Measurements from ENCODE around the gene TANK. TPM values are rescaled to one million over a fixed set of nuclear protein-coding genes. Genes with fewer than 3 reads are reported as not detected.
"Not testable (repeated sequence)": the region's sequence is repeated elsewhere in the genome, so short reads cannot be mapped to it uniquely, and the experiment has no call there.

The TANK gene
- total RNA-seq, 1 donor from 2014 or later = 252 TPM

DNA sequence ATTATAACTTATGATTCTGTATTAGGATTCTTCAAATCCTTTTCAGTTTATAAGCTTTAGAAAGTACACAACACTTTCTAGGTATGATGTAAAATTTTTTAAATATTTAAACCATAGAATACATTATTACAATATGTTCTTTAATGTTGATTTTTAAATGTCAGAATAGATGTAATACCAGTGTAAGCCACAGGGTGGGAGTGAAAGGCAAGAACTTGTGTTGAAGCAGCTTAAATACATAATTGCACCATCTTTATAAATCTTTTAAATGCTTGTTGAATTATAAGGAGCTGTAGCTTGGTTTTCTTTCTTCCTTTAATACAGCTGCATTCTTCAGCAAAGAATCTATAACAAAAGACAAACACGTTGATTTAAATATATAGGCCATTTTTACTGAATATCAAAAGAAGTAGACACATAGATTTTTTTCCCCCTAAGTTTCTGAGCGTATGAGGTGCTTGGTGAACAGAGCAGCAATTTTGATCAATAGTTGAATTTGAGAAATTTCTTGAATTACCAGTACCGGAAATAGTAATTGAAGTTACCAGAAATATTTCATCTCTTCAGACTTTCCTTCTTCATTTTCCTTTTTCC is 63.0 kb downstream of the TANK start:
- no peak for DNase-seq (ENCODE audit: extremely low read depth, low read depth, low spot score)

GRCh38 chr2:161228511-161229240 is 68.4 kb downstream of the TANK start:
- no peak for DNase-seq (ENCODE audit: extremely low read depth, low read depth, low spot score)

- DNase-seq (ENCODE audit: extremely low read depth, low read depth, low spot score) = no peak
Measured at GRCh38 chr2:161230959-161231358, 70.7 kb downstream of the TANK start.

GRCh38 chr2:161232571-161232970 is 72.3 kb downstream of the TANK start:
- no peak for DNase-seq (ENCODE audit: extremely low read depth, low read depth, low spot score)

DNA sequence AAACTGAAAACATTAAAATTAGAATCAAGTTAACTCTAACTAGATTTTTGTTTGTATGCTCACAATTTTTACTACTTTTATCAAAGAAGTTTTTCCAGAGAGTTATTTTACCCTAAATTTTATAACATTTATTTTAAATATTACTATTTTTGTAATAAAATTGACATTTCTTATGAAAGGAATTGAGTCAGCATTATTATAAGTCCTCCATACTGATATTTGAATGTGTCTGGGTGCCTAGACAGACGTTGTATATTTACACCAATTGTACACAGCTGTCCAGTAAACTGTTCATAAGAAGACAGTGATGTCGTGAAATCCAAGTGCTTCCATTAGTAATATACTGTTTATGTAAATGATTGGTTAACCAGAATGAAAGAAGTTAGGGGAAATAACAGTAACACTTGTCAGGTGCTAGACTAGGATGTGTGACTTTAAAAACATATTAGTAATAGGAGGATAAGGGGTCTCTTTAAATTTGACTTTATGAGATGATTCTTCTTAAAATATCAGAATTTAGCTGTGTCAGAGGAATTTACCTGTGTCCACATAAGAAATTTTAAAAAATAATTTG is 73.7 kb downstream of the TANK start:
- DNase-seq (ENCODE audit: extremely low read depth, low read depth, low spot score) = no peak

DNA sequence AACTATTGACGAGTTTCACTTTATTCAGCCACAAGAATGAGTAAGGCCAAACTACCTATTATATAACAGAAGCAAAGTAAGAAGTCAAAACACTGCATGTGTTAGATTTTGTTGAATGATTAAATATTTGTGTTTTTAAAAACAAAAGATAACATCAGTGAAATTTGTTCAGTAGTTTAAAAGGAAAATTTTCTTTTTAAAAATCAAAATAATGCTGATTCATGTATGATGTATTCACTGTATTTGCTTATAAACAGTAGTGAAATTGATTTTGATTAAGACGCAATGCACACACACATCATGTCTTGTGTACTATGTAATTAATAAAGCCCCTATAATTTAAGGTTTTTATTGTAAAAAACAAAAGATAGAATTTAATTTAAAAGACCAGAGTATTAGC is 74.4 kb downstream of the TANK start:
- no peak for DNase-seq (ENCODE audit: extremely low read depth, low read depth, low spot score)

- no peak for DNase-seq (ENCODE audit: extremely low read depth, low read depth, low spot score)
Measured at GRCh38 chr2:161237392-161238264, 77.4 kb downstream of the TANK start.

GRCh38 chr2:161238265-161238559 is 78.0 kb downstream of the TANK start:
- DNase-seq (ENCODE audit: extremely low read depth, low read depth, low spot score) = no peak

GRCh38 chr2:161238560-161239325 is 78.5 kb downstream of the TANK start:
- DNase-seq (ENCODE audit: extremely low read depth, low read depth, low spot score) = no peak

- no peak for DNase-seq (ENCODE audit: extremely low read depth, low read depth, low spot score)
Measured at GRCh38 chr2:161239326-161240109, 79.3 kb downstream of the TANK start.

GRCh38 chr2:161241894-161242293 is 81.7 kb downstream of the TANK start:
- DNase-seq (ENCODE audit: extremely low read depth, low read depth, low spot score) = no peak

DNA sequence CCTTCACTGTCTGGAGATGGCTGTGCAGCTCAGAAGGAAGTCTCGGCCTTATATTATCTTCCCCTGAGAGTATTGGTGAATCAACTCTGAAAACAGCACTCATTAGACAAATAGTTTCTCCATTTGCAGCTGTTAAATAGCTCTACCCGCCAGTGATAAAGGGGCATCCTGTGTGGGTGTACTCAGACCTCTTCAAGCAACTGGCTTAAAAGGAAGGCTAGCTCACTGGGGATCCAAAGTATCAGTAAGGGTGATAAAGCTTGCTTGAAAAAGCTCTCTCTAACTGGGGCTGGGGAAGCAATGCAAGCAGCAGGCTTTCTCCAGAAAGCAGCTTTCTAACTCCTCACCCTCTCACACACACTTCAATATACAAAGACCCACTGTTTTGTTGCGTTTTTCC is 83.1 kb downstream of the TANK start:
- no peak for DNase-seq (ENCODE audit: extremely low read depth, low read depth, low spot score)

- DNase-seq (ENCODE audit: extremely low read depth, low read depth, low spot score) = no peak
Measured at GRCh38 chr2:161243905-161244304, 83.7 kb downstream of the TANK start.

GRCh38 chr2:161244387-161245260 is 84.4 kb downstream of the TANK start:
- DNase-seq (ENCODE audit: extremely low read depth, low read depth, low spot score) = not testable (repeated sequence)

DNA sequence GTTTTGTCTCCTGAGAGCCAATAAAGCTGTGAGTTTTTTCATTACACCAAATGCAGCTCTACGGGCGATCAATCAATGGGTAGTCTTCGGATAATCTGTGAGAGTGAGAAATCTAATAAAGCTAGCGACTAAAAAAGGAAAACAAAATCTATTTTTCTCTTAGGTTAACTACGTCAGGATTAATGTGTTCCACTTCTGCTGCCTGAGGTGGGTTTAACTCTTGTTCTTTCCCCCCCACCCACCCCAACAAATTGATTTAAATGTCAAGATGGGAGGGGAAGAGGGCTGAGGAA is 85.0 kb downstream of the TANK start:
- DNase-seq (ENCODE audit: extremely low read depth, low read depth, low spot score) = no peak

DNA sequence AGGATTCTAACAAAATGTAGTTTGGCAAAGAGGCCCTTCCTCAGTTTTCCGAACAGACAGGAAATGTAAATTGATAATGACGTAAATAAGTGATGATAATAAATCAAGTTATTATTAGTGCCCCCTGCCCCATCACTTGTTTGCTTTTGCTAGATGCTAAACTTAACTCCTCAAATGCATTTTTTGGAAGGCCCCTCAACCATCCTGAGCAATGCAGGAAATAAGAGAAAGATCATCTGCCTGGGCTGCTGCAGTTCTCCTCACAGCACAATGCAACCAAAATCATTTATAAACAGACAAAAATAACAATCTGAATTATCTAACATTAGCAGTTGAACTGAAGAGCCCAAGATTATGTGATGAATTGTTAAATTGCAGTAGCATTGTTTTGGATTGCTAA is 85.4 kb downstream of the TANK start:
- DNase-seq (ENCODE audit: extremely low read depth, low read depth, low spot score) = no peak

DNA sequence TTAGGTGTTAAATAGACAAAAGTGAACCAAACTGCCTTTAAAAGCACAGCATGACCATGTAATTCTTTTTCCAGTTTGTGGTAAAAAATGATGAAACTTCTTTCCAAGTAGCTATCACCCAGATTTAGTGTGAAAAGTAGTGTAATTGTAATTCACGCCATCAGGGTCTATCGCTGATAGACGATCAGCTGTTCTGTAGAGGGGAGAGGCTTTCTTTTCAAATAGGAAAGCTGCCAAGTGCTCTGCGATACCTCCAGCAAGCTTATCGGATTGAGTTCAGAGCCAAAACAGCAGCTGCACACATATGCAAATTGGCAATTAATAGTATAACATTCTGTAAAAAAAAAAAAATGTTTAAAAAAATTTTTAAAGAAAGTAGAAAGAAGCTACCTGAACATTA is 86.1 kb downstream of the TANK start:
- no peak for DNase-seq (ENCODE audit: extremely low read depth, low read depth, low spot score)

DNA sequence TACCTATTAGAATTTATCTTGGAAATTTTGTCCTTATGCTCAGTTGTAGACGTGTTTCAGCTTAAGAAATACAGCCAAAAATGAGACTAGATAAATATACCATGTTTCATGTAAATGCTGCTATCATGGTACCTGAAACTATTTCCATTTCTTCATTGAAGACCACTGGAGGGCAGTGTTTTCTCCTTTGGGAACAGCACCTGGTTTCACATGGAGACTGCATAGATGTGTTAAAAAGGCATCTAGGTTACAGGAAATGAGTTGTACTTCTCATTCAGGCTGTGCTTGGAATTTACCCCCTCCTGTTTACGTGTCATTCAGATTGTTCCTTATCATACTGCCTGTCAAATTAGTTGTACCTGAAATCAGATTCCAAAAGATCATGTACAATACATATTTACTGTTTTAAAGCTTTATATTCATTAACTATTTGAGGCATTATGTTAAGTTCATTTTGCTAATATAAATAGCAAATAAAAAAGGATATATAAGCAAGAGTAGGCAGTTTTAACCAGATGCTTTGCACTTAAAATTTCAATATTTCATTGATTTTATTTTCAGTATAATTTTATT is 90.7 kb downstream of the TANK start:
- DNase-seq (ENCODE audit: extremely low read depth, low read depth, low spot score) = peak; percentile 55

Data from glomerular endothelial cell (primary cell).